GM21786 (cell line): ENCODE data around the gene GNB2.

Experiments
- ATAC-seq: cut with Tn5 transposase; IDR thresholded peaks from one replicate; pipeline ENCODE4 v1.9.1; 2021; ENCODE audit not compliant: unreplicated experiment

Gene GNB2

DNA sequence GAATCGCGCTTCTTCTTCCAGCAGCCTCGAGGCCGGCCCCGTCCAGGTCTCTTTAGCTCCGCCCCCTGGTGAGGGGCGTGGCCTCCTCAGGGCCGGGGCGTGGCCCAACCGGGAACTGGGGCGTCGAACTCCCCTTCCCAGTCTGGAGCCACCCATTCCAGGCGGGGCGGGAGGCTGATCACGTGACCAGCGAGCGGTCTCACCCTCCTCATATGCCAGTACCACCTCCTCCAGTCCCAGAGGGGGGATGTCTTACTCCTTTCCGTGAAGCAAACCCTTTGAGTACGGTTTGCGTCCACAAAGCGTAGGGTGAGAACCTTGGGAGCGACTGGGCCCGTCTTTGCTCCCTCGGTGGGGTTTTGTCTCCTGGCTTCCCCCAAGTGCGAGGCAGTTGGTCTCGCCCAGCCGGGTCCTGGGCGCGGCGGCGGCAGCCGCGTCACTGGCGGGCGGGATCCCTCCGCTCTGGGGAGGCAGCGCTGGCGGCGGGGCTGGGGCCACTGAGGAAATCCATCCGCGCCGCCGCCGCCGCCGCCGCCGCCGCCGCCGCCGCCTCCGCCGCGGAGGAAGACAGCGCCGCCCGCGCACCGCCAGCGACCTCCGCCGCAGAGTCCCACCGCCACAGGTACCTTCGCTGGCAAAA is at the start of gene GNB2:
TSS of gene GNB2 (plus strand) at position 439 of the 640 bp plus-strand sequence. CDS start 2,526 bp downstream, outside the sequence.
- peak; percentile 57 for ATAC-seq

DNA sequence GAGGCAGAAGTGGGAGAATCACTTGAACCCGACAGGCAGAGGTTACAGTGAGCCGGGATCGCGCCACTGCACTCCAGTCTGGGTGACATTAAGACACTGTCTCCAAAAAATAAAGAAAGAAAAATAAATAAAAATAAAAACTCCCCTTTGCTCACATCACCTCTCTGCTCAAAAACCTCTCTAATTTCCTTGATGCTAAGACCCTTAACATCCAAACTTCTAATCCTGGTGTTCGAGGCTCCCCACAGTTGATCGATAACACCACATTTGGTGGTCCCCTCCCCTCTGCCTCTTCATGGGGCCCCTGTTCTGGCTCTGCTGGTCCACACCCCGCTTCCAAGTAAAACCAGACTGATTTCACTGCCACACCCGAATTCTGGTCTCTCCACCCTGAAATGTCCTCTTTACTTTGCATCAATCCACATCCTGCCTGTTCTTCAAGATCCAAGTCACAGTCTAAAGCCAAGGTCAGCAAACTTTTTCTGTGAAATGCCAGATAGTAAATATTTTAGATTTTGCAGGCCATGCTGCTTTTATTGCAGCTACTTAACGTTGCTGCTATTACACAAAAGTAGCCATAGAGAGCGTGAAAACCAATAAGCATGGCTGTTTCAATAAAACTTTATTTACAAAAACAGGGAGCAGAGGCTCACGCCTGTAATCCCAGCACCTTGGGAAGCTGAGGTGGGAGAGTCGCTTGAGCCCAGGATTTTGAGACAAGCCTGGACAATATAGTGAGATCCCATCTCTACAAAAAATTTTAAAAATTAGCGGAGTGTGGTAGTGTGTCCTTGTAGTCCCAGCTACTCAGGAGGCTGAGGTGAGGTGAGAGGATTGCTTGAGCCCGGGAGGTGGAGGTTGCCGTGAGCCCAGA is 49.4 kb upstream of the GNB2 start:
- no peak for ATAC-seq

DNA sequence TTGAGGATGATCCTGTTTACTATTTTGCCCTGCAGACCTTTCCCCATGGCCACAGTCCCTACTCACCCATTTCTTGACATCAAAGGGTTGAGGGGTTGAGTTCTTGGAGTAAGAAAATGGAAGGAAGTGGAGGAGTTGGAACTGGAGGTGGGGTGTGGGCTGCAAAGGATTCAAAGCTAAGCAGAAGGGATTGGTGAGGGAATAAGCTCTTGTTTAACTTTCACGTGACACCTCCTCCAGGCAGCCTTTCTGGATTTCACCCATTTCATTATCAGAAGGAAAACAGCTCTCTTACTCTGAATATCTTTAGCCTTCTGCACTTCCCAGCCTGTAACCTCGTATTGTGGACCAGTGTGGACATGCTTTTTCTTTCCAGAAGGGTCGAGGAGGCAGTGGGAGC is 47.5 kb upstream of the GNB2 start:
- ATAC-seq: no peak

DNA sequence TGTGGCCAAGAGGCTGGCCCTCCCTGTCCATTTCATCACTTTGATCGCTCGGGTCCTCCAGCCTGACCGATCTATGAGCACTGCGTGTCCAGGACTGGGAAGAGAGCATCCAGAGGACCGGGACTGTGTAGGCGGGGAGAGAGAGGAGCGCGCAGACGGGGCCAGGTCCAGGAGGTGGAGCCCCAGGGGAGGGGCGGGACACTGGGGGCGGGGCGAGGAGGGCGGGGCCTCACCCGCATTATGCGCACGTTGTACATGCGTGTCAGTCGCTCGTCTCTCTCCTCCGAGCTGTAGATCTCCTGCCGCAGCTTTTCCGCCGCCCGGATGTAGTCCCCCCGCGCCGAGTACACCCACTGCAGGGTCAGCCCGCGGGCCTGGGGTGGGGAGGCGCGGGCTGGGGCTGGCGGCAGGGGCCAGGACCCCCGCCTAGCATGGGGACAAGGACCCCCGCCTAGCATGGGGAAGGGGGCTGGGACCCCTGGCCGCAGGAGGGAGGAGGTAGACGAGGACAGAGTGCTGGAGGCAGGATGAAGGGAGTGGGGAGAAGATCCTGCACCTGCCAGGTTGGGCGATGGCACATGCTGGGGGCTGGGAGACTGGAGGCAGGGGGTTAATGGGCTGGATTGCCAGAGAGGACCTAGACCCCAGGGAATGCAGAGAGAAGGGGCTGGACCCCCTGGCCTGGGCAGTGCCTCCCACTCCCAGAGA is 46.9 kb upstream of the GNB2 start:
- peak; percentile 72 for ATAC-seq

- no peak for ATAC-seq
Observed at GRCh38 chr7:100627238-100627549, 46.3 kb upstream of the GNB2 start.

- ATAC-seq: no peak
Observed at GRCh38 chr7:100629117-100629716, 44.3 kb upstream of the GNB2 start.

GRCh38 chr7:100630066-100630465 is 43.5 kb upstream of the GNB2 start:
- no peak for ATAC-seq

DNA sequence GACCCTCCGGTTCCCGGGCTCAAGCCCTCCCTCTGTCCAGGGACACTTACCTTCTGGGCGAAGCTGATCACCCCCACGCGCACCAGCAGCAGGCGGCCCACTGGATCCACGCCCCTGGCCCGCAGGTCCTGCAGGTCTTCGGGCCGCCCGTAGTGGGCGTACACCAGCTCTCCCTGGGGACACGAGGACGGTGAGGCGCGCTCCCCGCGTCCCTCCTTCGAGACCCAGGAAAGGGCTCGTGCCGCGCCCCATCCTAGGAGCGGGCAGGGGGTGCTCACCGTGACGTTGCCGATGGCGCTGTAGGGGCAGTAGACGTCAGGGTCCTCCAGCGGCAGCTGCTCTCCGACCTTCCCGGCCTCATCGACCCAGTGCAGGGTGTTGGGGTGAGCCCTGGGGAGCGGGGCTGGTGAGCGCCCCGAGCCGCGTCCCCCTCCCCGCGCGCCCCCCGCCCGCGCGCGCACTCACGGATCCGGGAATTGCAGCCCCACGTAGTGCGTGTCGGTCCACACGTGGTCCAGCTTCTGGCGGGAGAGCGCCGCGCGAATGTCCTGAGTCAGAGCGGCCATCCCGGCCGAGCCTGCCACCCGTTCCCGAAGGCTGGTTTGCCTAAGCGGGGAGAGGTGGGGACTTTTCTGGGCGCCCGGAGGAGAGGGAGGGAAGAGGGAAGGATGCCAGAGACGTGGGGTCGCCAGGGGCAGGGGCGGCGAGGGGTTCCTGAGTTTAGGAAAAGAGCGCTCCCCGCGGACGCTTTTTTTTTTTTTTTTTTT is 40.4 kb upstream of the GNB2 start:
- ATAC-seq: peak; percentile 43

- ATAC-seq: no peak
Observed at GRCh38 chr7:100639995-100640516, 33.5 kb upstream of the GNB2 start.

- no peak for ATAC-seq
Observed at GRCh38 chr7:100640517-100641440, 32.8 kb upstream of the GNB2 start.

- ATAC-seq: no peak
Observed at GRCh38 chr7:100641463-100641859, 32.1 kb upstream of the GNB2 start, which contains the start of gene TFR2. TFR2 (minus strand) TSS chr7:100641552; CDS start chr7:100641509, 43 bp downstream.

- no peak for ATAC-seq
Observed at GRCh38 chr7:100641860-100642533, 31.5 kb upstream of the GNB2 start.

GRCh38 chr7:100642534-100642907 is 31.0 kb upstream of the GNB2 start:
- no peak for ATAC-seq

- ATAC-seq: no peak
Observed at GRCh38 chr7:100649826-100650565, 23.5 kb upstream of the GNB2 start.

GRCh38 chr7:100654908-100655831 is 18.4 kb upstream of the GNB2 start:
- no peak for ATAC-seq

- no peak for ATAC-seq
Observed at GRCh38 chr7:100655908-100656674, 17.4 kb upstream of the GNB2 start, which contains the start of gene ACTL6B. ACTL6B (minus strand) TSS chr7:100656448; CDS start chr7:100656354, 94 bp downstream.
